Muscle layer of colon (tissue), 2 donors: ENCODE measurements around the gene KCNIP3.
"Not testable (repeated sequence)": the region's sequence is repeated elsewhere in the genome, so short reads cannot be mapped to it uniquely, and the experiment has no call there.

Source experiments
- H3K27ac ChIP-seq: one replicate; pipeline ENCODE4 v1.7.0; 2013; ENCODE audit warnings: low read depth, mild to moderate bottlenecking, low read length, moderate library complexity
- H3K27me3 ChIP-seq, 2 donors: one replicate each; pipeline ENCODE4 v1.7.0; 2013; ENCODE audit warnings: low read length in 2 of 2, mild to moderate bottlenecking in 2 of 2; ENCODE audit not compliant: insufficient read depth in 2 of 2, control insufficient read depth in 1 of 2
- H3K36me3 ChIP-seq: one replicate; pipeline ENCODE4 v1.7.0; 2013; ENCODE audit warnings: mild to moderate bottlenecking, low read length; ENCODE audit not compliant: insufficient read depth
- H3K4me1 ChIP-seq: one replicate; pipeline ENCODE4 v1.7.0; 2013; ENCODE audit warnings: mild to moderate bottlenecking, low read length; ENCODE audit not compliant: insufficient read depth
- H3K4me3 ChIP-seq, 2 donors: one replicate each; pipeline ENCODE4 v1.7.0; 2013; ENCODE audit warnings: low read length in 2 of 2, low read depth in 1 of 2, mild to moderate bottlenecking in 1 of 2, moderate library complexity in 1 of 2
- H3K9ac ChIP-seq: one replicate; pipeline ENCODE4 v1.7.0; 2013; ENCODE audit warnings: low read length
- H3K9me3 ChIP-seq: one replicate; pipeline ENCODE4 v1.7.0; 2013; ENCODE audit warnings: mild to moderate bottlenecking, low read length
- donor health status: abdominal sarcoma.
- donor health status: Adenocarcinoma of cecum.

Gene KCNIP3

GRCh38 chr2:95374451-95374920 lies 77.3 kb downstream of the KCNIP3 start:
- no peaks in the 10 kb centered on the region for H3K9me3 ChIP-seq
- H3K36me3 ChIP-seq: no peaks in the 10 kb centered on the region
- H3K27me3 ChIP-seq: no peaks in the 10 kb centered on the region
- no peak overlapping the region for H3K4me3 ChIP-seq
- H3K27ac ChIP-seq: no peak overlapping the region
- no peak overlapping the region for H3K9ac ChIP-seq
- H3K4me1 ChIP-seq: no peaks in the 10 kb centered on the region

GRCh38 chr2:95374921-95375471 lies 77.8 kb downstream of the KCNIP3 start:
- Histone ChIP-seq H3K4me1 (no peaks in the 10 kb centered on the region), H3K4me3 (no peak overlapping the region), H3K36me3 (no peaks in the 10 kb centered on the region), H3K27ac (no peak overlapping the region), H3K27me3 (no peaks in the 10 kb centered on the region), H3K9me3 (no peaks in the 10 kb centered on the region), H3K9ac (no peak overlapping the region)

- no peaks in the 10 kb centered on the region for H3K36me3 ChIP-seq
- H3K4me1 ChIP-seq: no peaks in the 10 kb centered on the region
- H3K9ac ChIP-seq: no peak overlapping the region
- H3K9me3 ChIP-seq: no peaks in the 10 kb centered on the region
- H3K27ac ChIP-seq: no peak overlapping the region
- H3K27me3 ChIP-seq: no peaks in the 10 kb centered on the region
- no peak overlapping the region for H3K4me3 ChIP-seq
Measured at GRCh38 chr2:95375532-95376150, 78.5 kb downstream of the KCNIP3 start.

GRCh38 chr2:95376311-95377215 lies 79.4 kb downstream of the KCNIP3 start:
- Histone ChIP-seq H3K4me3 (no peak overlapping the region), H3K4me1 (no peaks in the 10 kb centered on the region), H3K9ac (no peak overlapping the region), H3K9me3 (no peaks in the 10 kb centered on the region), H3K36me3 (no peaks in the 10 kb centered on the region), H3K27me3 (no peaks in the 10 kb centered on the region), H3K27ac (no peak overlapping the region)

GRCh38 chr2:95377216-95378123 lies 80.3 kb downstream of the KCNIP3 start:
- Histone ChIP-seq H3K36me3 (no peaks in the 10 kb centered on the region), H3K27ac (no peak overlapping the region), H3K4me3 (no peak overlapping the region), H3K4me1 (no peaks in the 10 kb centered on the region), H3K9ac (no peak overlapping the region), H3K9me3 (no peaks in the 10 kb centered on the region), H3K27me3 (no peaks in the 10 kb centered on the region)

- not testable (repeated sequence) for H3K27ac ChIP-seq, H3K27me3 ChIP-seq, H3K4me1 ChIP-seq, H3K36me3 ChIP-seq, H3K4me3 ChIP-seq, H3K9me3 ChIP-seq, H3K9ac ChIP-seq
Measured at GRCh38 chr2:95378281-95378680, 81.1 kb downstream of the KCNIP3 start.

GRCh38 chr2:95379371-95379831 lies 82.3 kb downstream of the KCNIP3 start:
- H3K27ac ChIP-seq: no peak overlapping the region
- no peaks in the 10 kb centered on the region for H3K36me3 ChIP-seq
- no peaks in the 10 kb centered on the region for H3K4me1 ChIP-seq
- no peaks in the 10 kb centered on the region for H3K9me3 ChIP-seq
- no peaks in the 10 kb centered on the region for H3K27me3 ChIP-seq
- no peak overlapping the region for H3K9ac ChIP-seq
- H3K4me3 ChIP-seq: no peak overlapping the region

- Histone ChIP-seq H3K36me3 (no peaks in the 10 kb centered on the region), H3K27ac (no peak overlapping the region), H3K4me1 (no peaks in the 10 kb centered on the region), H3K4me3 (no peak overlapping the region), H3K9me3 (no peaks in the 10 kb centered on the region), H3K9ac (no peak overlapping the region), H3K27me3 (no peaks in the 10 kb centered on the region)
Measured at GRCh38 chr2:95380280-95380679, 83.1 kb downstream of the KCNIP3 start.

GRCh38 chr2:95380731-95381130 lies 83.6 kb downstream of the KCNIP3 start:
- Histone ChIP-seq H3K9me3 (no peaks in the 10 kb centered on the region), H3K9ac (no peak overlapping the region), H3K27ac (no peak overlapping the region), H3K36me3 (no peaks in the 10 kb centered on the region), H3K4me1 (no peaks in the 10 kb centered on the region), H3K27me3 (no peaks in the 10 kb centered on the region), H3K4me3 (no peak overlapping the region)

GRCh38 chr2:95381212-95382191 lies 84.4 kb downstream of the KCNIP3 start:
- Histone ChIP-seq H3K36me3 (no peaks in the 10 kb centered on the region), H3K4me1 (no peaks in the 10 kb centered on the region), H3K9ac (no peak overlapping the region), H3K4me3 (no peak overlapping the region), H3K27ac (no peak overlapping the region), H3K27me3 (no peaks in the 10 kb centered on the region), H3K9me3 (no peaks in the 10 kb centered on the region)
